ENCODE results near the gene ADAM10.

ADAM10 gene

GRCh38 chr15:58573270-58573669 lies 176.2 kb downstream of the ADAM10 start:
- no peak for DNase-seq

GRCh38 chr15:58572521-58572920 lies 177.0 kb downstream of the ADAM10 start:
- DNase-seq, result no peak

DNA sequence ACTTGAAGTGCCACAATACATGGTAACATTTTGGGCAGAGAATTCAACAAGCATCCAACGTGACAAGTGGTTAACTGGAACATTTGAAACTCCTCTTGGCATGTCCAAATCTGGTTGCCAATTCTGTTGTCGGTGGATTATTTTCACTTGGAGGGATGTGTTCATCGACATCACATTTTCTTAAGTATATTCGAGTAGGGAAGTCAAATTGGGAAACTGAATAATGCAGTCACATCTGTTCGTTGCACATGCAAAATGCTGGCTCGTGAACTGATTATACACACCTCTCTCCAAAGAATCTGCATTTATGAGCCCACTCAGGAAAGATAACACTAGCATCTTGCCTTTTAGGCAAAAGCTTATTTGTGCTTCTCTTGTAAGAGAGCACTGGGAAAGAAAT lies 178.0 kb downstream of the ADAM10 start:
- no peak for DNase-seq

GRCh38 chr15:58569455-58569854 lies 180.1 kb downstream of the ADAM10 start:
- no peak for DNase-seq

DNA sequence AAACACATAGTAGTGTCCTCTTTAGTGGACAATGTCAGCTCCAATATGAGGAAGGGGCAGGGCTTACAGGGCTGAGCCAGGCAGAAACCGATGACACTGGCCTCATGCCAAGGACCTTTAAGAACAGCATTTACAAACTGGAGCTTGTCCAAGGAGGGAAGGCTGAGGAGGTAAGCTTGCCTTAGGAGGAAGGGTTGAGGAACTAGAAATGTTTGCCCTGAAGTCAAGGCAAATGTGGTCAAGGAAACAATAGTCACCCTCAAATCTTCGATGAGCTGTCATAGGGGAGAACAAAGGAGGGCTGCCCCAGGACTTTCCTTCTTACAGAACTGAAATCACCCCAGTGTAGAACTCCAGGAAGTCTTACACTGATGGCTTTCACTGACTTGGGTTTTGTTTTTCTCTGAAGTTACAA lies 181.3 kb downstream of the ADAM10 start:
- DNase-seq, result no peak

GRCh38 chr15:58566029-58566428 lies 183.5 kb downstream of the ADAM10 start:
- DNase-seq, result no peak

DNA sequence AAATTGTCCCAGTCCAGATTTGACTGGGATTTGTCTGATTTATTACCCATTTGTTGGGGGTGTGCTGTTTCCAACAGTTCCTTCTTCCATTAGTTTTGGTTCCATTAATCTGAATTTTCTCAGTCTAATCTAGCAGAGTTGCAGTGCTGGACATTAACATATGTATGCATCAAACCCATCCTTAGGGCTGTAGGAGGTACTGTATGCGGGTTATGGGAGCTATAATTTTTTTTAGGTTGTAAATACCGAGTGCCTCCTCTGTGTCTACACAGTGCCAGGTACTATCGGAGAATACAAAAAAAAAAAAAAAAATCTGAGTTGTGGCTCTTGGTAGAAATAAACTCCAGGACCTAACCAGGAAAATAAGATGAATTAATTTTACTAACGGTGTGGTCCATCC lies 183.9 kb downstream of the ADAM10 start:
- no peak for DNase-seq

DNA sequence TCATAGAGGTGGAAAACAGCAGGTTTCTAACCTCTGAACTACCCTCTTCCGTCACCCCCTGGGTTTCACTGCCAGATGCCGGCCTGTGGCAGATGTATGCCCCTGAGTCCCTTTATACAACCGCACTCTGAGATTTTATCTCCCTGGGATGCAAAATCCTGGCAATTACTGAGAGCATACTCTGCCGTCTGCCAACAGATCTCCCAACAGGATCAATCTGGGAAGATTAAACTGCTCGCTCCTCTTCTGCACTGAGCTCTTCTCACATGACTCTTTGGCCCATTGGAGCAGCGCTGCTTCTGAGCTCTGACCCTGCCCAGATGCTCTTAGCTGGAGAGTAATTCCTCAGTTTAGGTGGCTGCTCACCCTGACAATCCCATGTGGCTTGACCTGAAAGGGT lies 184.5 kb downstream of the ADAM10 start:
- DNase-seq, result no peak

GRCh38 chr15:58562135-58562534 lies 187.4 kb downstream of the ADAM10 start:
- DNase-seq, result no peak

GRCh38 chr15:58561321-58561720 lies 188.2 kb downstream of the ADAM10 start:
- DNase-seq, result no peak

DNA sequence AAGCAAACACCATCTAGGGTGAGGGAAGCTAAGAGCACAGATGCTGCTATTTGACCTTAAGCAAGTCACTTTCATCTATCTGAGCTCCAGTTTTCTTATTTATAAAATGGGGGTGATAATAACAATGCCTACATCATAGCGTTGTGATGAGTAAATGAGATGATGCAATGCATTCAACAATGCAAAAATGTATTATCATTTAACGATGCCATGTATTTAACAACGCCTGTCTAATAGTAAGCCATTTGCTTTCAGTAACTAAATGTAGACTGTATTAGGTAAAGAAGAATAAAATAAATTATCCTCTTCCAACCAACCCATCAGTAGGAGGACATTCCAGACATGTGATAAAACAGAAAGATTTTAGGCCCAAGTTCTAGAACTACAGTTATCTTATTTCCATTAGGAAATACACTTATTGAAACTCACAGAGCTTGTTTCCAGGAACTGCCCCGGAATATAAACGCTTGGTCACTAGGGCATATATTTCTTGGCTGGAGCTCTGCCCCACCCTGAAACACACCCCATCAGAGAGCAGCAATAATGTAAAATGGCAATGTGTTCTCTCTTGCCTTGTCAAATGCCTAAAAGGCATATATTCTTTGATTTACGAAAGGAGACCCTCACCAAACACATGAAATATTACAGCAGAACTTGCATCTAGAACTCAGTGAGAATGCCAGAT lies 189.5 kb downstream of the ADAM10 start:
- DNase-seq, result no peak

GRCh38 chr15:58558777-58559176 lies 190.7 kb downstream of the ADAM10 start:
- no peak for DNase-seq

DNA sequence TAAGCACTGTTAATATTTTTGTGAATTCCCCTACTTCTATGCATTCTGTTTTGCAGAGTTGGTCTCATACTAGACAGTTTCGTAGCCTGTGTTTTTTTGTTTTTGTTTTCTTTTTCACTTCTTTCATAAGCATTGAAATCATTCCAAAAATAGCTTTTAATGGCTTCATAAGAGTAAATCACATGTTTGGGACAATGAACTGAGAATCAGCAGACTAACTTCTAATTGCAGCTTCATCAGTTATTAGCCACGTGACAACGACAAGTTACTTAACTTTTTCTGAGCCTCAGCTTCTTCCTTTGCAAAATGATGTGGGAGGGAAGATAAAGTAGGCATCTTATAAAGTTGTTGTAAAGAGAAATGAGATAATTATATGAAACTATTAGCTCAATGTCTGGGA lies 193.0 kb downstream of the ADAM10 start:
- no peak for DNase-seq

GRCh38 chr15:58556028-58556361 lies 193.5 kb downstream of the ADAM10 start:
- DNase-seq, result no peak

GRCh38 chr15:58555162-58556027 lies 194.1 kb downstream of the ADAM10 start:
- DNase-seq, result no peak

DNA sequence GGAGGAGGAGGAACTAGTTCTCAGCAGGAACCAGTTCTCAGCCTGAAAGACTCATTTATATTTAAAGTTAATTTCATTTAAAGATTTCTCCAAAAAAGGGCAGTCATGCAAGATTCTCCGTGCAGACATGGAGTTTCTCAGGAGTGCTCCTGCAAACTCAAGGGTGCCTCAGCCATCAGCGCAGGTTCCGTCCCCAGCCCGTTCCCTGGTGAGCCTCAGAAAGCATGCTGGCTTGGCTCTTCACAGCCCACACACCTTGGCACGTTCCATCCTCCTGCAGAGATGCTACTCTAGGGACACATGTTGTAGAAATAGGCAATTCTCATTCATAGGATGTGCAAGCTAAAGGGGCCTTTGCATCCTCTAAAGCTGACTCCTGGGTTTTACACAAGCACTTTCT lies 194.7 kb downstream of the ADAM10 start:
- no peak for DNase-seq

- DNase-seq, result no peak
Measured at GRCh38 chr15:58553365-58553918, 196.1 kb downstream of the ADAM10 start.

- no peak for DNase-seq
Measured at GRCh38 chr15:58552505-58553364, 196.8 kb downstream of the ADAM10 start.

DNA sequence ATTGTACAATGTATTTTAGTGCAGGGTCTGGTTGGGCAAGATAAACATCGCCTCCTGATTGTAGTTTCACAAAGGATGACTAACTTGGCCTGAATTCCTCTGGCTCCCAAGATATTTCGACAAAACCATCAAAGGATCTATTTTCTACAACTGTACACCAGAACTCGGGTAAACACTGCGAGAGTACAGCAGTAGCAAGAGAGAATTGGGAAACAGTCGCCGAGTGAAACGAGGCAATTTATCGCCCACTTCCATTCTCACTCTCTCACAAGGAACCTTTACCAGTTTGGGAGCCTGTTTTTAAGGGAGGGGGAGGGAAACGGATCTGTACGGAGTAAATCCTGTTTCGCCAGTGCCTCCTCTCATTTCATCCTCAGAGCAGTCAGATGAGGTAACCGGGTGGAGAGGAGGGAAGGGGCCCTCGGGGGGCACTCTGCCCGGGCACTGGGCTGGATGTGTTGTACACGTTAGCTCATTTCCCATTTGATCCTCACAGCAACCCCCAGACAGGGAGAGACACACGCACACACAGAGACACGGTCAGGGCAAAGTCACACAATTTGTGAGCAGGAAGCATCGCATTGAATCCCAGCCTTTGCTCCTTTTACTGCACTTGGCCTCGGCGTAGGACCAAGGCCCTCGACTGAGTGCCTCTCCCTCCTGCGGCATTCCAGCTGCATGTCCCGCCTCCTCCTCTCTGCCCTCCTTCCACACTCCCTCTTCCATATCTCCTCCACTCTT lies 197.6 kb downstream of the ADAM10 start:
- peak; percentile 24 for DNase-seq

DNA sequence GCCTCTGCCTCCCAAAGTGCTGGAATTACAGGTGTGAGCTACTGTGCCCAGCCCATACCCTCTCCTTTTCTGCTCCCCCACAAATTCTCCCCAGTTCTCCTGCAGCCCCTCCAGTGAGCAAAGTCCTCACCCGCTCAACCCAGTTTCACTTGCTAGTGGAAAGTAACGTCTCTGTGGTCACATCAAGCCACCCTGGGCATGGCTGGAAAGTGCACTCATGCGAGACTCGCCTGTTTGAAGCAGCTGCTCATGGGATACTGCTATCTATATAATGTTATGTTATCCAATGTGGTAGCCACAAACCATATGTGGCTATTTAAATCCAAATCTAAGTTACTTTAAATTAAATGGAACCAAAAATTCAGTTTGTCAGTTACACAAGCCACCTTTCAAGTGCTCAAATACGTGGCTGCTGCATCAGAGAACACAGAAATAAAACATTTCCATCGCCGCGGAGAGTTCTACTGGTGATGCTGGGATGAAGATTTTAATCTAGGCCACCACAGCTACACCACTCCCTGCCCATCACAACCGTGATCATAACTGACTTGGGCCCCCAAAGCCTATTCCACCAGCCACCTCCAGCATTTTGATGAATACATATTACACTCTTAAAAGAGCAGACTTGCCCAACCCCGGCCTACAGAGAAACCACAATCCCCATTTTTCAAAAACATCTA lies 198.3 kb downstream of the ADAM10 start:
- no peak for DNase-seq

DNA sequence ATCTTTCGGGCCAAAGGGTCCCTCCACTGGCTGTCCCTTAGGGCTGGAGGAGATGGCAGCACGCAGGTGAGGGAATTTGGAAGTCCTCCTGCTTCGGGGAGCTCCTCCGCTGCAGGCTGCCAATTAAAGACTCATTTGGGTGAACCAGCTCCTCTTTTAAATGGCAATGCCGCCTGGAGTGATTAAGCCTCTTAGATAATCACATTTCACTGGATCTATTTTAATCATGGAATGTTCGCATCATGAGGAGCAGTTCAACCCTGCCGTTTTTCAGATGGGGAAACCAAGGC lies 199.8 kb downstream of the ADAM10 start:
- DNase-seq, result no peak
